KOPT-K1 (cell line): ENCODE results near the gene C6orf132.

Experiments
- H3K27ac ChIP-seq: fragments of 200-600 bp; sonication (generic); 2 replicates; pipeline ENCODE4 v1.5.1; 2016; ENCODE audit warnings: antibody characterized with exemption, mild to moderate bottlenecking, low read depth, low read length; ENCODE audit not compliant: poor library complexity, severe bottlenecking
- H3K36me3 ChIP-seq: fragments of 200-600 bp; sonication (generic); 2 replicates; pipeline ENCODE4 v1.5.1; 2017; ENCODE audit warnings: antibody characterized with exemption, mild to moderate bottlenecking, low read length, moderate library complexity; ENCODE audit not compliant: insufficient read depth
- H3K9me3 ChIP-seq: fragments of 200-600 bp; sonication (generic); 2 replicates; pipeline ENCODE4 v1.5.1; 2017; ENCODE audit warnings: antibody characterized with exemption, low read length, mild to moderate bottlenecking; ENCODE audit not compliant: insufficient read depth, poor library complexity, severe bottlenecking

The C6orf132 gene

DNA sequence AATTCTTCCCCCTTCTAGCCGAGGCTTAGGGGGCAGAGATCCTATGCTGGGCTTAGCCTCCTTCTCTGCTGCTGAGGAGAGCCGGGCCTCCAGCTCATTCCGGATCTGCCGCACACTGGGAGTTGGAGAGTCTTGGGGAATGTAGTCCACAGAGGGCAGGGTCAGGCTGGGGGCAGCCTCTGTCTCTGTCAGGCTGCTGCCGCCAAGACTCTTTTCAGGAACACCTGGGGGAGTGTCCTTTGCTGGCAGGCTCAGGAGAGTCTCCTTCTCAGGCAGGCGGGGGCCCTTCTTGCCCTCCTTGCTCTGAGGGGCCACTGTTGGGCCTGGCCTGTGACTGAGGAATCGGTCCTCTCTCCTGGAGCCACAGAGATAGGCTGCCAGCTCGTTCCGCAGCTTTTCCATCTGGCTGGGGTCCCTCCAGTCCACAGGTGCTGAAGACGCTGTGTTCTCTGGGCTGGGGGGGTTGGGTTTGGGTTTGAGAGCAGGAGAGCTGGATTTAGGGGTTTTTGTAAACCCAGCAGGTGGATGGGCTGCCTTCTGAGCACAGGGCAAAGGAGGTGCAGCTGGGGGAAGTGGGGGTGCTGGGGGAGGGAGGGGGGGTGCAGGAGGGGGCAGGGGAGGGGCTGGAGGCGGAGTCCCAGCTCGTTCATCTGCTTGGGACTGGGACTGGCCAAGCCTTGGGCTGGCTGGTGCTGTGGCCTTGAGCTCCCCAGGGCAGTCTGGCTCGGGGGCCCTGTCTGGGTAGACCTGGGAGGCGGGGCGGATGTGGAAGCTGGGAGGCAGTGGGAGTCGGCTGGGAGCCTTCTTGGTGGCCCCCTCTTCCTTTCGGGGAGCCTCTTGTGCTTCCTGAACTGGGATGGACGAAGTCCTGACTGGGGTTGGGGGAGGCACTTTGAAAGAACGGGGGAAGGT is 36.1 kb downstream of the C6orf132 start:
- Histone ChIP-seq H3K27ac (no peak overlapping the region), H3K36me3 (no peaks in the 10 kb centered on the region), H3K9me3 (no peaks in the 10 kb centered on the region)

DNA sequence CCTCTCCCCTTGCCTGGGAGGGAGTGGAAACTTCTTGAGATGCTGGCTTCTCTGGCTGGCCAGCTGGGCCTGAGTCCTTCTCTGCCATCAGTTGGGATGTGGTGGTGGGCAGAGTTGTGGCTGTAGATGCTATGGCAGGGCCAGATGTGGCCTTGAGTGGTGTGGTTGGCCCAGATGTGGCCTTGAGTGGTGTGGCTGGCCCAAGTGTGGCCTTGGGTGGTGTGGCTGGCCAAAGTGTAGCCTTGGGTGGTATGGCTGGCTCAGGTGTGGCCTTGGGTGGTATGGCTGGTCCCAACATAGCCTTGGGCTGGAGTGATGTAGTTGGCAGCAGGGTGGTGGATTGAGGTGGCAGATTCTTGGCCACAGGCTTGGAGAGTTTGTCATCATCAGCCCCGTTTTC is 36.7 kb downstream of the C6orf132 start:
- Histone ChIP-seq H3K9me3 (no peaks in the 10 kb centered on the region), H3K27ac (no peak overlapping the region), H3K36me3 (no peaks in the 10 kb centered on the region)

DNA sequence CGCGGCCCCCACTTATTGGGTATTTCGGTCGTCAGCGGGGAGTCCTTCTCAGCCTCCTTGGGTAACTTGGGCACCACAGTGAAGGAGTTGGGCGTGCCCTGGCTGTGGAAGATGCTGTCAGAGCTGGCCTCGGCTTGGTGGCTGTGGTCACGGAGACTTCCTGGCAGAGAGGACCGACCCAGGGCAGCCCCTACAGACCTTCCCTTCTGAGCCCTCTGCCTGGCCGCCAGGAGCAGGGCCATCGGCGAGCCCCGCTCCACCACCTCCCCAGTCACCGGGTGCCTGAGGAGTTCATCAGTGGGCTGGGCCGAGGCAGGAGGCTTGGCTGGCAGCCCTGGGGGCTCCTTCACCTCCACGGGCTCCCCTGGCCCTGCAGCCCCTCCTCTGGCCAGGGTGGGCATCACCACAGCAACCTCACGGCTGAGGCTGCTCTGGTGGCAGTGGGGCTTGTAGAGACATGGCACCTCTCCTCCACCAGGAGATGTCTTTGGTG is 37.2 kb downstream of the C6orf132 start:
- Histone ChIP-seq H3K36me3 (no peaks in the 10 kb centered on the region), H3K9me3 (no peaks in the 10 kb centered on the region), H3K27ac (peak overlapping the region; percentile 84)

DNA sequence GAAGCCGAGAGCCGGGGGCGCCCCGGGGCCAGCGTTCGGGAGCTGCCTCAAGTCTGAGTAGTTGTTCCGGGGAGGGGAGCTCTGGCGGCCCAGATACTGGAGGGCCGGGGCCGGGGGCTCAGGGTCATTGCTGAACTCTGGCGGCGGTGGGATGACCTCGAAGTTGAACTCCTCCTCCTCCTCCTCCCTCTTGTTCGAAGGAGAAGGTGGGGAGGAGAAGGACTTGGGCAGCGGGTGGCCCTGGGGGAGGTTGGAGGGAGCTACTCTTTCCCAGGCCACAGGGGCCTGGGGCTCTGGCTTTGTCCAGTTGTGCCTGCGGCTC is 37.7 kb downstream of the C6orf132 start:
- no peaks in the 10 kb centered on the region for H3K36me3 ChIP-seq
- H3K27ac ChIP-seq: peak overlapping the region; percentile 84
- H3K9me3 ChIP-seq: no peaks in the 10 kb centered on the region

DNA sequence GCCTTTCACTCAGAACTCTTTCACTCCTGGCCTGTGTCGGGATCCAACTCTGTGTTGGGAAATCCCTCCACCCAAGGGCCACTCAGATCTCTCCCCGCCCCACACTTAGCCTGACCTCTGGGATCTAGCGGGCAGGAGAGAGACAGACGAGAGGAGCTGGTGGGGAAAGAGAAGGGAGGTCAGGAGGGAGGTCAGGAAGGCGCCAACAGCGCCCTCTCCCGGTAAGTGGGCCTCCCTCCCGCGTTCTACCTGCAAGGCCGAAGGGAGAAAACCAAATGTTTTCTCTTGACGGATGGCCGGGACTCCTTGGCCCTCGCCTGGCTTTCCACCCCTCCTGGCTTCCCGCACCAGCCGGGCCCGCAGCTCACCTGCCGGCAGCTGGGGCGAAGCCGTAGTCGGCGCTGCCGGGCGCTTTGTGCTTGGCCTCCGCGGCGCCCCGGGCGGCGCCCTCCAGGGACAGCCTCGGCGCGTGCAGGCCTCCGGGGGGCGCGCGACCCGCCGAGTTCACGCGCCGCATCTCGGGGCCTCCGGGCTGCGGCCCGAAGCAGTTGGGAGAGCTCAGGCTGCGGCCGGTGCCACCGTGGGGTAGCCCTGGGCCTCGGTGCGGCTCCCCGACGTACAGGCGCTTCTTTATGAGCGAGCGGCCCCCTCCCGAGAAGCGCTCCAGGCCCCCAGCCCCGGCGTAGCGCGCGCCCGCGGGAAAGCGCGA is 38.2 kb downstream of the C6orf132 start:
- H3K9me3 ChIP-seq: no peaks in the 10 kb centered on the region
- H3K36me3 ChIP-seq: no peaks in the 10 kb centered on the region
- peak overlapping the region; percentile 84 for H3K27ac ChIP-seq

DNA sequence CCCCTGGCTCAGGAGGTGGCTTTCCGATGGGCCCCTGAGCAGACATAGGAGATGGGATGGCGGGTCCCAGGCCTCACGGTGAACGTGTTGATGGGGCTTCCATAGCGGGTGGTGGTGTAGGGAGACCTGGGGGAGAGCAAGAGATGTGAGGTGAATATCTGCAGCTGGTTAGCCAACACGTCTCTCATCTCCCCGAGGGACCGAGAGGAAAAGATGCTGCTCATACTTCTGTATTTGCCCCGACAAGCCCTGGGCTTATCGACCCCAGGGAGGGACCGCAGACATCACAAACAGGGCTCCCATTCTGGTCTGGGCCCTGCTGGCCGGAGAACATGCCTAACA is 38.7 kb downstream of the C6orf132 start:
- H3K27ac ChIP-seq: peak overlapping the region; percentile 84
- no peaks in the 10 kb centered on the region for H3K36me3 ChIP-seq
- H3K9me3 ChIP-seq: no peaks in the 10 kb centered on the region

DNA sequence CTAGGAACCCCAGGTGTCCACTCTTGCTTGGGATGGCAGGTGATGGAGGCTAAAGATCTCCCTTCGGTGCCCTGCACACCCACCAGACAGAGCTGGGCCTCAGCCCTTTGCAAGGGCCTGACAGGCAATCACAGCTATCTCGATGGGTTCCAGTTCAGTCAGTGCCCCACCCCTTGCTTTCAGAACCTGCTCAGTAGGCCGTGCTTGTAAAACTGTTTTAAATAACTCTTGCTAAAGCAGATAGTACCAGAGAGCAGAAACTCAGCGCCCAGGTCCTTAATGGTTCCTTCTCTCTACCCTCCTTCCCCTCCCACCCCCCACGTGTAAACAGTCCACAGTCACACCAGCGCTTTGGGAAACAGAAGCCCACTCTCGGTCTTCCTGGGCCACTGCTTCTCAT is 39.2 kb downstream of the C6orf132 start:
- H3K27ac ChIP-seq: peak overlapping the region; percentile 84

DNA sequence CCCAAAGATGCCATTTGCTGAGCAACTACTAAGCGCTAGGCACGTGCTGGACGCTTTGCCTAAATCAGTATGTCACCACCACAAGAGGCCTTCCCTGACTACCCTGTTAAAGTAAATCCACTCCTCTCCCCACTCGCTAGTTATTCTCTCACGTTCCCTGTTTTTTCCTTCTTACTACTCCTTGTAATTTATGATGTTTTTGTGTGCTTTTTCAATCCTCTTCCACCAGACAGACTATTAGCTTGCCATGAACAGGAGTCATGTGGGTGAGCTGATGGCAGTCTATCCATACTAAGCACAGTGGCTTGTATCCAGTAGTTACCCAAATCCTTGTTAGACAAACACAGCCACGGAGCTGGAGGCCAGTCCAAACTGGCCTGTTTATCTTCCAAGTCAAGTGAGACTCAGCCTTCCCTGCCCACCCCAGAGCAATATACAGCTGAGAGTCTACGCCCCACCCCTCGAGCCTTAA is 41.2 kb downstream of the C6orf132 start:
- Histone ChIP-seq H3K9me3 (no peaks in the 10 kb centered on the region), H3K27ac (no peak overlapping the region), H3K36me3 (no peaks in the 10 kb centered on the region)

More for the DNA sequence above, 39.2 kb downstream of the C6orf132 start:
- Histone ChIP-seq H3K36me3 (no peaks in the 10 kb centered on the region), H3K9me3 (no peaks in the 10 kb centered on the region)

DNA sequence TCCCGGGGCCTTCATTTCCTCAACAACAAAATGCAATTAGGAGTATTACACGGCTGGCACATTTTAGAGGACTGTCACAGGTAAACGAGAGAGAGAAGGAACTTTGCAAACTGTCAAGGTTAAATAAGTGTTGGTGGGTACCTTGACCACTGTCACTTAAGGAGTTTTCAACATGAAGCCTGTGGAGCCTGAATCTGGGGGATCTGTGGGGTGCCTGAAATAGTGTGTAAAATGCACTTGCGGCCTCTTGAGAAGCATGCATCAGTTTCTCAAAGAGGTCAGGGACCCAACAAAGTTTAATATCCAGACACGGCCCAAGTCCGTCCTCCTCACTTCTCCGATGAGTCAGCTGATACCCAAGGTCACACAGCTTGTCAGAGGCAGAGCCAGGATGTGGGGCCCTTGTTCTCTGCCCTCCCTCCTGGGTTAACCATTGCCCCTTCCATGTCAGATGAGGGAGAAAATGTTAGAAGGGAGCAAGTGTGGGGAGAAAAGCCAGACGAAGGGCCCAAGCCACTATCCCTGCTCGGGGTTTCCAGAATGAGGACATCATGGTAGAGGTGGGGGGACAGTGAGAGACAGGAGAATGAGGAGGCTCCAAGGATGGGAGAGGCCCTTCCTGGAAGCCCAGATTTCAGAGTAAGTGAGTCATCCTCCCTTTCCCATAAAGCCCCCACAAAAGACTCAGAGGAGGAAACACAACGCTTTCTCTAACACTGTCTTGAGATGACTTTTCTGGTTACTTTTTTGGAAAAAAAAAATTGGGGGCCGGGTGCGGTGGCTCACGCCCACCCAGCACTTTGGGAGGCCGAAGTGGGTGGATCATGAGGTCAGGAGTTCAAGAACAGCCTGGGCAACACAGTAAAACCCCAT is 42.2 kb downstream of the C6orf132 start:
- Histone ChIP-seq H3K9me3 (no peaks in the 10 kb centered on the region), H3K36me3 (no peaks in the 10 kb centered on the region), H3K27ac (no peak overlapping the region)

DNA sequence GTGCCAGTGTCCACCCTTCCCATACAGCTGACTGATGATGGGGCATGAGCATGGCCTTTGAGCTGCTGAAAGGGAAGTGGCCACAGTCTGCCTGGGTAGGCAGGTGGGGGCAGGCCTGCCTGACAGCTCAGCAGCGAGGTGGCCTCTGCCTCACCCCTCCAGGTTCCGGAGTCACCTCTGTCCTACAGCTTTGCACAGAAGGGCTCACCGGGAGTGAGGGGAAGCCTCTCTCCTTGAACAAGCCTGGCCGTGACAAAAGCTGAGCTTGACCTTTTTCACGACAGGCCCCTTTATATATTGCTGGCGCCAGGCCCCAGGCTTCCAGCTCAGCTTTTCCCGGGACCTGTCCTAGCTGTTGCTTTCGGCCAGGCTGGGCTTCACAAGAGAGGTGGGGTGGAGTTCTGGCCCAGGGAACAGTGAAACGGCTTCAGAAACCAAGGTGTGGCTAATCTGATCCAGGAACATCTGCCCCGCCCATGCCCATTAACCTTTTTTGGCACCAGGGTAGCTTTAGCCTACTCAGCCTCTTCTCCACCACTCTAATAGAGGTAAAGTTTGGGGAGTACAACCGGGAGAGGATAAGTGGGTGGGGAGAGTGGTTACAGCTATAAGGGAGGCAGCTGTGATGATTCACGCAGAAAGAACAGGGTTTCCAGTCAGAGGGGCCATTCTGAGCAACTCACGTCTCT is 42.9 kb downstream of the C6orf132 start:
- no peaks in the 10 kb centered on the region for H3K9me3 ChIP-seq
- H3K27ac ChIP-seq: no peak overlapping the region
- H3K36me3 ChIP-seq: no peaks in the 10 kb centered on the region

DNA sequence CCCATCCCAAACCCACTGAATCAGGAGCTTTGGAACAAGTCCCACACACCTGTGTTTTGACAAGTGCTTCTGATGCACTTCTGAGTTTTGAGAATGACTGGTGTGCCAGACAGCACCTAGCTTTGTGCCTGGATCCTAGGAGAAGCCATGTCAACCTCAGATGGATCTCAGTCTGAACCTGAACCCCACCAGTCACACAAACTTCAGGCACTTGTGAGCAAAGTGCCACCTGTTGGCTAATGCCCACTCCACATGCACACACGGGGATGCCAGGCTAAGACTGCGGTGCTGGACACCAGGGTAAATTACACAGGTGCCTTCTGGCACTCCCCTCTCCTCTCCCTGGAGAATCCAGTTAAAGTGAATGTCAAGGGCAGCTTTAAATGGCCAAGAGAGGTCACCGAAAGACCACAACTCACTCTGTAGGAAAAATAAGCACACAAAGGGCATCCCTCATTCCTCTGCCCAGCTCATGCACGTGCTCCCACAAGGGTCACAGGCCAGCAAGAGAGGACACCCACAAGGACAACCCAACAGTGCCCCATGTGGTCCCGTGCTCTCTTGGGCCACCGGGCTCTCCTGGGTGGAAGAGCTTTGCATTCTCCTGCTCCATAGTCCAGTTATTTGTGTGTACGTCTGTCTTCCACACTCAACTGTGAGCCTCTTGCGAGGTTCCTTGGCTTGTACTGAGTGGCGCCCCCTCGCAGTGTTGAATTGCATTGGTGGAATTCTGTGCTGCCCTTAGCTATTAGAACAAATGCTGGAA is 46.5 kb downstream of the C6orf132 start:
- Histone ChIP-seq H3K36me3 (no peaks in the 10 kb centered on the region), H3K9me3 (no peaks in the 10 kb centered on the region), H3K27ac (no peak overlapping the region)

DNA sequence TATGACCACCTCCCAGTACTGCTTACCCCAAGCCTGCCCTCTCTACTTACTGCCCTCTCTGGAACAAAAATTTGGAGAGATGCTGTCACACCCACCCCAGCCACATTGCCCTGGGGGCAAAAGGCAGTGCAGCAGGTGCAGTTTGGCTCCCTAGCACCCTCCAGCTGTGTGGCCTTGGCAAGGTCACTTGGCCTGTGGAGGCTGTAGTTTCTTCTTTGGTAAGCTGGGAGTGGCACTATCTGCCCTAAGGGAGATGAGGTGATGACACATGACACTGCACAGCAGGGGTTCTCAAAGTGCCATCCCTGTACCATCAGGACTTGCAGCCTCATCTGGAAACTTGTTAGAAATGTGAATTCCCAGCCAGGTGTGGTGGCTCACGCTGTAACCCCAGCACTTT is 47.3 kb downstream of the C6orf132 start:
- H3K36me3 ChIP-seq: no peaks in the 10 kb centered on the region
- H3K9me3 ChIP-seq: no peaks in the 10 kb centered on the region
- no peak overlapping the region for H3K27ac ChIP-seq

DNA sequence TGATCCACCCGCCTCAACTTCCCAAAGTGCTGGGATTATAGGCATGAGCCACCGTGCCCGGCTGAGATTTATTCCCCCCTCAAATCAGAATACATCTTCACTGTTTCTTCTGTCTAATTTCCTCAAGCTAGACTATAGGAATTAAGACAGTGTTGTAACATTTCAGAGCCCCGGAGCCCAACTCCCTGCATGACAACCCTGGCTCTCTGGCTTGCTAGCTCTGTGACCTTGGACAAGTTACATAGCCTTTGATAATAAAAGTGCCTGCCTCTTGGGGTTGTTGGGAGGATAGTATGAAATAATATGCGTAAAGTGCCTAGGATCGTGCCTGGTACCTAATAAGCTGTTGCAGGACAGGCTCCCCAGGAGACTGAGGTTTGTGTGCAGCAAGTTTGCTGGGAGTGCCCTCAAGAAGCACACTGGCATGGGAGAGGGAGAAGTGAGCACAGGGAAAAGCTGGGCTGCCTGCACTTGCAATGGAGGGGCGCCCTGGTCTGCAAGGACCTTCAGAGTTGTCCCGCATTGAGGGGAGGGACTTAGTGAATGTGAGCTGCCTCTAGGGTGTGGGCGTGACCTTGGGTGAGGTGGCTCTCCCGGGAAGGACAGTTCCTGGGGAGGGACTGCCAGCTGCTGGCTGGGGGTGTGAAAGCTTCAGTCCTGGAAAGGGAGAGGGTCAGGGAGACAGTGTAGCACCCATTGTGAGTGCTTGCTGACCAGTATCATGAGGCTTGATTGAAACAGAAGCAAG is 48.7 kb downstream of the C6orf132 start:
- no peaks in the 10 kb centered on the region for H3K36me3 ChIP-seq
- no peaks in the 10 kb centered on the region for H3K9me3 ChIP-seq
- H3K27ac ChIP-seq: no peak overlapping the region
